ENCODE results near the gene LACRT. TPM values are rescaled to one million over a fixed set of nuclear protein-coding genes. Genes with fewer than 3 reads are reported as not detected.

The LACRT gene
- total RNA-seq, 1 donor from 2014 or later = not detected

- no peak for DNase-seq
Observed at GRCh38 chr12:54584128-54584527, 50.6 kb downstream of the LACRT start.

GRCh38 chr12:54583726-54584125 lies 51.0 kb downstream of the LACRT start:
- intact Hi-C loops (cut with micrococcal nuclease) = no loop called here
- DNase-seq (no peak), ATAC-seq (no peak)

More at GRCh38 chr12:54584128-54584527, 50.6 kb downstream of the LACRT start:
- intact Hi-C loops (cut with micrococcal nuclease) = no loop called here
- ATAC-seq = no peak

- no peak for ATAC-seq
- intact Hi-C loops (cut with micrococcal nuclease) = no loop called here
- no peak for DNase-seq
Observed at GRCh38 chr12:54581412-54581811, 53.3 kb downstream of the LACRT start.

Other genes starting within 250 kb of the LACRT start
- 44.1 TPM for gene ITGA5, start 215.6 kb downstream of the LACRT start, total RNA-seq
- not detected for gene GTSF1, start 161.3 kb downstream of the LACRT start, total RNA-seq
- 7.8 TPM for gene NCKAP1L, start 137.1 kb downstream of the LACRT start, total RNA-seq
- 2.8 TPM for gene PDE1B, start 85.3 kb downstream of the LACRT start, total RNA-seq
- 298 TPM for gene PPP1R1A, start 46.2 kb downstream of the LACRT start, total RNA-seq
- not detected for gene DCD, start 13.5 kb upstream of the LACRT start, total RNA-seq
- gene MUCL1, start 219.6 kb upstream of the LACRT start, total RNA-seq = not detected